Esophagus muscularis mucosa (tissue), 4 donors: ENCODE results near the gene AKT3. TPM values are rescaled to one million over a fixed set of nuclear protein-coding genes. Genes with fewer than 3 reads are reported as not detected.
A peak's percentile ranks its signal among the peaks of the same experiment; 100 is the strongest.

ENCODE experiments used
- DNase-seq: peaks from one replicate; pipeline ENCODE4 v3.0.0-alpha.2; 2017; ENCODE audit errors: extremely low spot score
- H3K27ac ChIP-seq, 4 donors: fragments of 200-600 bp; sonication (generic); replicated peaks in 1 of 4; 1 replicate in 3 of 4; 2 replicates in 1 of 4; pipeline ENCODE4 v1.5.1; 2016 to 2019; ENCODE audit warnings: mild to moderate bottlenecking in 1 of 4
- H3K27me3 ChIP-seq, 4 donors: fragments of 200-600 bp; sonication (generic); one replicate each; pipeline versions ENCODE4 v1.5.1 to v1.6.0; 2016 to 2019
- H3K36me3 ChIP-seq, 4 donors: fragments of 200-600 bp; sonication (generic); one replicate each; pipeline ENCODE4 v1.5.1; 2016 to 2019
- H3K4me1 ChIP-seq, 4 donors: fragments of 200-600 bp; sonication (generic); one replicate each; pipeline ENCODE4 v1.5.1; 2016 to 2019
- H3K4me3 ChIP-seq, 4 donors: fragments of 200-600 bp; sonication (generic); 1 replicate in 2 of 4; 2 replicates in 2 of 4; pipeline ENCODE4 v1.5.1; 2016 to 2019; ENCODE audit warnings: mild to moderate bottlenecking in 4 of 4, moderate library complexity in 1 of 4
- H3K9me3 ChIP-seq, 4 donors: fragments of 200-600 bp; sonication (generic); 1 replicate in 3 of 4; 2 replicates in 1 of 4; pipeline ENCODE4 v1.5.1; 2016 to 2019
- EP300 ChIP-seq: sonication (generic); formaldehyde crosslinking; IDR thresholded peaks from one replicate; pipeline ENCODE4 v1.6.1; 2017; ENCODE audit warnings: antibody characterized with exemption
- POLR2A ChIP-seq: fragments of 450-650 bp; IDR thresholded peaks from one replicate; pipeline ENCODE4 v1.6.1; 2017; ENCODE audit warnings: antibody characterized with exemption, moderate library complexity, mild to moderate bottlenecking, low read depth
- POLR2AphosphoS5 ChIP-seq, 2 donors: sonication (generic); formaldehyde crosslinking; IDR thresholded peaks; one replicate each; pipeline ENCODE4 v1.6.1; 2017; ENCODE audit warnings: antibody characterized with exemption in 2 of 2
- WGBS: methylation state at CpG from one replicate; pipeline ENCODE4 v1.1.5; 2018; 5-methylcytosine and 5-hydroxymethylcytosine counted together
- intact Hi-C: fragments of 100-400 bp; cut with DNase I; formaldehyde crosslinking; loops from one replicate; pipeline ENCODE4 v1.15.1; 2023
- total RNA-seq, 4 donors: library from RNA; depleted of rRNA; stranded (reverse); fragments of >200 nt; gene quantifications; one replicate each; pipeline versions ENCODE4 v1.1.0 to v1.2.1, GENCODE V29; 2016
- TF ChIP-seq, protein P1 (sequence below), 3 experiments: fragments of 200-600 bp in 2 of 3; fragments of 450-650 bp in 1 of 3; sonication (generic) in 2 of 3; IDR thresholded peaks; one replicate each; pipeline ENCODE4 v1.5.1; 2017 to 2019; ENCODE audit warnings: antibody characterized with exemption in 3 of 3, mild to moderate bottlenecking in 2 of 3, moderate library complexity in 1 of 3

The AKT3 gene
- total RNA-seq, 4 donors from 2014 or later = 63.9 to 104 (median 74.2) TPM

DNA sequence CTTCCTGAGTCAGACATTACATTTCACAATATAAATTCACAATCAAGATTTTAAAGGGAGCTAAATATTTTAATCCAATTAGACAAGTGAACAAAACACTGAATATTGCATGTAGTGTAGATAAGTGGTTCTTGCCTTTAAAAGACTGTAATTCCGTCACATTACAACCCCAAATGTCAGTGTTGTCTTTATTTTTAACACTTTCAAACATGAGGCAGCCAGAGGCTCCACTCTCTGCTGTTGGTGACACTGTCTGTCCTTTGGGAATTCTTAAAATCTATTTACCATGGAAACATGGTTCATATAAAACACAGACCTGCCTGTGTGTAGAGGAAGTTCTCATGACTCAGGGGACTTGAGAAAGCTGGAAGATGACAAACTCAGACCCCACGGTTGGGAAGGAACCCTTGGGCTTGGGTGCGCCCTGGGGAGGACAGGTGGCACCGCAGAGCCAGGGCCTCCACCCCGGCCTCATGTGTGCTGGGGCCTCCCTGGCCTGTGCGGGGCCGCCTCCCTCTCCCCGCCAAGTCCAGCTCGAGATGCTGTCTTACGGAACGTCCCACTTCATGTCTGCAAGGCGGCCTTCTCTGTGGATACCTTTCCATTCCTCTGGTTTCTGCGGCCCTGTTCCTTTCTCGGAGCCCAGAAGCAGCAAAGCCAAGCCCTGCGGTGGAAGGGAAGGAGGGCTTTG is 355.2 kb downstream of the AKT3 start:
- Histone ChIP-seq H3K36me3 (peaks cover 0 to 16% (median 4%) of the 10 kb centered on the region in 4 donors), H3K27ac (peak overlapping the region; percentile 77 to 84 (median 80)), H3K27me3 (no peaks in the 10 kb centered on the region), H3K9me3 (no peaks in the 10 kb centered on the region), H3K4me3 (no peak overlapping the region), H3K4me1 (peaks cover 15 to 56% (median 41%) of the 10 kb centered on the region in 4 donors)
- WGBS = 97% methylated on average over 13 of the region's 15 CpGs
- TF ChIP-seq POLR2AphosphoS5 (IDR thresholded peaks at IDR 0.05) (no peak), POLR2A (no peak), EP300 (no peak)
- TF ChIP-seq, protein P1, sequence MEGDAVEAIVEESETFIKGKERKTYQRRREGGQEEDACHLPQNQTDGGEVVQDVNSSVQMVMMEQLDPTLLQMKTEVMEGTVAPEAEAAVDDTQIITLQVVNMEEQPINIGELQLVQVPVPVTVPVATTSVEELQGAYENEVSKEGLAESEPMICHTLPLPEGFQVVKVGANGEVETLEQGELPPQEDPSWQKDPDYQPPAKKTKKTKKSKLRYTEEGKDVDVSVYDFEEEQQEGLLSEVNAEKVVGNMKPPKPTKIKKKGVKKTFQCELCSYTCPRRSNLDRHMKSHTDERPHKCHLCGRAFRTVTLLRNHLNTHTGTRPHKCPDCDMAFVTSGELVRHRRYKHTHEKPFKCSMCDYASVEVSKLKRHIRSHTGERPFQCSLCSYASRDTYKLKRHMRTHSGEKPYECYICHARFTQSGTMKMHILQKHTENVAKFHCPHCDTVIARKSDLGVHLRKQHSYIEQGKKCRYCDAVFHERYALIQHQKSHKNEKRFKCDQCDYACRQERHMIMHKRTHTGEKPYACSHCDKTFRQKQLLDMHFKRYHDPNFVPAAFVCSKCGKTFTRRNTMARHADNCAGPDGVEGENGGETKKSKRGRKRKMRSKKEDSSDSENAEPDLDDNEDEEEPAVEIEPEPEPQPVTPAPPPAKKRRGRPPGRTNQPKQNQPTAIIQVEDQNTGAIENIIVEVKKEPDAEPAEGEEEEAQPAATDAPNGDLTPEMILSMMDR (IDR thresholded peaks at IDR 0.05) = no peak
- DNase-seq = no peak
- intact Hi-C loops = no loop called here

DNA sequence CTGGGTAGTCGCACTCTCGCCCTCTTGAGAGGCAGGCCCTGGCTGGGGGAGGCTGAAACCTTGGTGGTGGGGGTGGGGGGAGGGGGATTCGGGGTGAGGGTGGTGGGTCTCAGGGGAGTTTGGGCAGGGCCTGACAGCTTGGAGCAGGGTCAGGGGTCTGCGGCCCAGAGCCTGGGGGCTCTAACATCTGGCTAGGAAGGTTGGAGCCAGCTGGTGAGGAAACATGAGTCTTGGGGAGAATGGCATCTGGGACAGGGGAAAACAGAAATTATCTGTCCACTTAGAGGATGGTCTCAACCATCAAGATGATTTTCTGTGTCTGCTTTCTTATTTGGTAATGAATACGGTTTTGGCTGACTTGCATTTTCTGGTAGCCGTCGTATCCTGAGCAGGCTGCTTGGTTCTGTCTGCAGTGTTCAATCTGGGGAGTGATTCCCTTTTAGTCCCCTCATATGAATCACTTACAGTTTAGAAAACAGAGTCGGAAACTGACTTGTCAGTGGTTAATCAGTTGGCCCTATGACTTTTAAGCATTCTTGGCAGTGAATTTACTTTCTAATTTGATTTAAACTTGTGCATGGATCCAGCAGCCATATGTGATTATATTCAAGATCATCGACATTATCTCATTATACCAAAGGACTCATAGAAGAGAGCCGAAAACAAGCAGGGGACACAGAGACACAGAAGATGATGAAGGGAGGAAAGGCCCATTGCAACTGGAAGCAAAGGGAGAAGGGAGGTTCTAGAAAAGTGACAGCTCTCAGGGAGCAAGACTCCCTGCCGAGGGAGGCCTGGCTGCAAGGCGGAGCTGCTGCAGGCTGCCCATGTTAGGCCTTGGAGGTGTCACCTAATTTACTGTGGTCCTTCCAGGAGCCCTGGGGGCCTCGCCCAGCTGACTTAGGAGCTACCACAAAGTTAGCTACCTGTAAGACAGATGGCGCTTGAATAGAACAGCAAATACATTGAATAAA is 356.6 kb downstream of the AKT3 start:
- H3K4me1 ChIP-seq = peaks cover 15 to 63% (median 45%) of the 10 kb centered on the region in 4 donors
- H3K27ac ChIP-seq = peak overlapping the region in 2 of 4 donors; percentile 7
- DNase-seq = no peak

DNA sequence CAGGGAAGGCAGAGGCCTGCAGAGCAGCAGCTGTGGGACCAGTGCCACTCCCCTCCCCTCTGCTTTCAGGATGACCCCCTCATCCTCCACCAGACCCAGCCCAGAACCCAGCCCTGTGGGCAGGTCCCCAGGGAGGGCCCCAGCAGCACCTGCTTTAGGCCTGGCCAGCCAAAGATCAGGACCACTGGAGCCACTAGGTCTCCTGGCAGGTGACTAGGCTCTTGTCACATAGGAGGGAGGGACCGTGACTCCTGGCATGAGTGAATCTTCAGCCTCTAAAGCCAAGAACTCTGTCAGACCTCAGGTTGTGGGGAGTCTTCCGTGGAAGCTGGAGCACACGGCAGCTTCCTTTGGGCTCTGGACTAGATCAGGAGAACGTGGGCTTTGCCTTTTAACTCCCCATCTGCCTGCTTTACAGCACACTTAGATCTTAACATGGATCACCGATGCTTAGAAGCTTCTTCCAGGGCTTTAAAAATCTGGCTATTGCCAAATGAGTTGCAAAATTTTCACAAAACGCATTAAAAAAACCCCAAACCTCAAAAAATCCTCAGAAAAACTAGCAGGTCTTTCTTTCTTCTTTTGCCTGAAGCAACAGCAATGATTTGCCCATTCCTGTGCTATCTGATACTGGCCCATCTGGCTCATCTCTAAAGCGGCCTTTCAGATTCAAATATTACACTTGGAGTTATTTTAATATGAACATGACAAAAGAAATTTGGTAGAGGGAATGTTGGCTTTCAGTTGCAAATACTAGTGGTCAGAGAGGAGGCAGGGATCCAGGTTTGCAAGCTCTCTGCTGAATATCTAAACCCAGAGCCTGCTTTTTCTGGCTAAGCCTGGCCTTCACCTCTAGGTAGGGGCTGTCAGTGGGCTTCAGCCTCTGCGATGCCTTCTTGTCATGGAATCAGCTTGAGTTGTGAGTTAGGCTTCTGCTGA is 359.0 kb downstream of the AKT3 start:
- Histone ChIP-seq H3K36me3 (peaks cover 0 to 16% (median 2%) of the 10 kb centered on the region in 4 donors), H3K27me3 (no peaks in the 10 kb centered on the region), H3K4me1 (peaks cover 10 to 54% (median 36%) of the 10 kb centered on the region in 4 donors), H3K4me3 (no peak overlapping the region), H3K27ac (peak overlapping the region; percentile 35 to 63 (median 46)), H3K9me3 (no peaks in the 10 kb centered on the region)
- DNase-seq = no peak
- WGBS = 63% methylated on average over 7 of the region's 8 CpGs
- intact Hi-C loops = no loop called here
- TF ChIP-seq EP300 (no peak), POLR2AphosphoS5 (IDR thresholded peaks at IDR 0.05) (no peak), POLR2A (no peak)
- TF ChIP-seq, protein P1 (IDR thresholded peaks at IDR 0.05) = no peak

More for the DNA sequence above, 356.6 kb downstream of the AKT3 start:
- peaks cover 0 to 21% (median 2%) of the 10 kb centered on the region in 4 donors for H3K36me3 ChIP-seq
- H3K27me3 ChIP-seq = no peaks in the 10 kb centered on the region
- TF ChIP-seq POLR2A (no peak), POLR2AphosphoS5 (IDR thresholded peaks at IDR 0.05) (no peak), EP300 (no peak)
- TF ChIP-seq, protein P1 (IDR thresholded peaks at IDR 0.05) = no peak
- H3K9me3 ChIP-seq = no peaks in the 10 kb centered on the region
- 82% methylated on average over 12 of the region's 14 CpGs for WGBS
- no peak overlapping the region for H3K4me3 ChIP-seq
- intact Hi-C loops = no loop called here
